MM.1S (cell line): ENCODE data around the gene MITD1.

Source experiments
- CTCF ChIP-seq: fragments of 300-600 bp; sonication (generic); IDR thresholded peaks from 2 replicates; pipeline ENCODE4 v1.5.1; 2016; ENCODE audit warnings: antibody characterized with exemption, low read length, mixed read lengths
- EZH2 ChIP-seq: fragments of 300-600 bp; sonication (generic); optimal IDR thresholded peaks from 2 replicates; pipeline ENCODE3; 2017; ENCODE audit warnings: low read depth, mild to moderate bottlenecking, antibody characterized with exemption, low read length, mixed read lengths

- no peak for TF ChIP-seq EZH2
- no peak for TF ChIP-seq CTCF
These were observed 41.9 kb downstream of the MITD1 start for GRCh38 chr2:99139003-99139402.
